ENCODE results near the gene INO80D.
"Not testable (repeated sequence)": the region's sequence is repeated elsewhere in the genome, so short reads cannot be mapped to it uniquely, and the experiment has no call there.

Gene INO80D

DNA sequence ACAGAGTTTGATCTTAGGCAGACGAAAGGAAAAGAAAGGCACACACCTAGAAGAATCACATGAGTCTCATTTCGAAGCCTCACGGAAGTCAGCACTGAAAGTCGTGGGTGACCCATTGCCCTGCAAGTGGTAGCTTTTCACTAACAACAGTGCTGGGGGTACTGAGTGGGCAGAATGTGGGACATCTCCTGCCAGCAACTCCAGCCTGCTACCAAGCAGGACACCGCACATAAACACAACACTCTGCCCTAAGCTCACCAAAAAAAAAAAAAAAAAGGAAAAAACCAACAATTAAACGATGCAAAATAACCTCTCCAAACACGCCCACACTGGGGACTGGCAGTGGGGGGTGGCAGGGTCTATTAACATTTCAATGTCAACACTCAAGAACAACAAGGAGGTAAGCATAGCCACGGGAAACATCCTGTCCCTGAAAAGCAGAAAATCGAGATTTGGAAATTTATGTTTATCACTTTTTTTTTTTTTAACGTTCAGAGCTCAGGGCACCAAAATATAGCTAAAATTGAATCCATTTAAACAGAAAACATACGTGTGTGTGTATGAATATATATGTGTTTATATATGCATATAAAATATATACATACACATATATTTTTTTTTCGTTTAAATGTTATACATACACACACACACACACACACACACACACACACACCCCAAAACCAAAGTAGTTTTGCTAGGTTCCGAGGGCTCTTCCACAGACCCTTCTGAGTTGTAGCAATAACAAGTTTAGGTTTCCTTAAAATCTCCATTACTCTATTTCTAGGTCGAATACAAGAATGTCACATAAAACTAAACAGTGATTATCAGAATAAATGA lies 2.2 kb downstream of the INO80D start:
- in situ Hi-C loops (cut with HindIII; ENCODE audit: low sequenced_read_pairs) = no loop called here

GRCh38 chr2:206082298-206082843 lies 3.6 kb downstream of the INO80D start:
- in situ Hi-C loops (cut with HindIII; ENCODE audit: low sequenced_read_pairs) = no loop called here
- no peak overlapping the region for H3K4me3 ChIP-seq (ENCODE audit: low read depth, low read length)
- TF ChIP-seq, protein P1, sequence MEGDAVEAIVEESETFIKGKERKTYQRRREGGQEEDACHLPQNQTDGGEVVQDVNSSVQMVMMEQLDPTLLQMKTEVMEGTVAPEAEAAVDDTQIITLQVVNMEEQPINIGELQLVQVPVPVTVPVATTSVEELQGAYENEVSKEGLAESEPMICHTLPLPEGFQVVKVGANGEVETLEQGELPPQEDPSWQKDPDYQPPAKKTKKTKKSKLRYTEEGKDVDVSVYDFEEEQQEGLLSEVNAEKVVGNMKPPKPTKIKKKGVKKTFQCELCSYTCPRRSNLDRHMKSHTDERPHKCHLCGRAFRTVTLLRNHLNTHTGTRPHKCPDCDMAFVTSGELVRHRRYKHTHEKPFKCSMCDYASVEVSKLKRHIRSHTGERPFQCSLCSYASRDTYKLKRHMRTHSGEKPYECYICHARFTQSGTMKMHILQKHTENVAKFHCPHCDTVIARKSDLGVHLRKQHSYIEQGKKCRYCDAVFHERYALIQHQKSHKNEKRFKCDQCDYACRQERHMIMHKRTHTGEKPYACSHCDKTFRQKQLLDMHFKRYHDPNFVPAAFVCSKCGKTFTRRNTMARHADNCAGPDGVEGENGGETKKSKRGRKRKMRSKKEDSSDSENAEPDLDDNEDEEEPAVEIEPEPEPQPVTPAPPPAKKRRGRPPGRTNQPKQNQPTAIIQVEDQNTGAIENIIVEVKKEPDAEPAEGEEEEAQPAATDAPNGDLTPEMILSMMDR (IDR thresholded peaks at IDR 0.05; ENCODE audit: low read depth, low read length, missing control alignments) = no peak
- DNase-seq (ENCODE audit: low read depth) = no peak

More for the DNA sequence above, 2.2 kb downstream of the INO80D start:
- peak overlapping the region; percentile 83 for H3K4me3 ChIP-seq (ENCODE audit: low read depth, low read length)
- no peak for DNase-seq (ENCODE audit: low read depth)
- TF ChIP-seq, protein P1 (IDR thresholded peaks at IDR 0.05; ENCODE audit: low read depth, low read length, missing control alignments) = no peak

GRCh38 chr2:206080927-206081326 lies 5.0 kb downstream of the INO80D start:
- H3K4me3 ChIP-seq (ENCODE audit: low read depth, low read length) = no peak overlapping the region
- TF ChIP-seq, protein P1 (IDR thresholded peaks at IDR 0.05; ENCODE audit: low read depth, low read length, missing control alignments) = no peak
- in situ Hi-C loops (cut with HindIII; ENCODE audit: low sequenced_read_pairs) = no loop called here
- no peak for DNase-seq (ENCODE audit: low read depth)

DNA sequence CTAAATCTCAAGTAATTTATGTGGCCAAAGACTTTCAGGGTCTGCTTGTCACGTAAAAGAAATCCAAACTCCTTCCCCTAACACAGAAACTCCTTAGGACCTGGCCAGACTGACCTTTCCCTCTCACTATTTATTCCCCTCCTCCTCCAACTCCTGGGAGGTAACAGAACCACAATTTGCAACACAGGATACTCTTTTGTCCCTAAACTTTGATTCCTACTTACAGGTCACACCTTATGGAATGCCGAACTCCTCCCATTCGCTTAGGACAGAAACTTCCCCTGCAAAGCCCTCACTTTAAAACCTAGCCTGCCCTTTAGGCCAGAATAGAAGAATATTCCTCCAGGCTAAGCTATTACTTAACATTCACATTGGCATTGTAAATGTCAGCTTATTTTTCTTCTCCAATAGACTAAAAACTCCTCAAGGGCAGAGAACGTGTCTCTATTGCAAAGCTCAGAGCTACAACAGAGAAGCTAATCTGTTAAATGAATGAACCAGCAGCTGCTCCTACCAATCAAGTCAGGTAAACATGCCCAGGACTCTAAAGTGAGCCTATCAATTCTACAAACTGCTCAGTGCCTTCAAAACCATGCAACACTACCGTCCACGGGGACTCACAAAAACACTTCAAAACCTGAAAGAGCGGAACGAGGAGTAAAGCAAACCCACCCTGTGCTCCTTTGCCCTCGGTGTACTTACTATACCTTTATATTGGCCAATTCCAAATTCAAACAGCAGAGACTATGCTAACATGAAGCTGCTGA lies 6.1 kb downstream of the INO80D start:
- DNase-seq (ENCODE audit: low read depth) = no peak
- in situ Hi-C loops (cut with HindIII; ENCODE audit: low sequenced_read_pairs) = no loop called here
- H3K4me3 ChIP-seq (ENCODE audit: low read depth, low read length) = no peak overlapping the region
- TF ChIP-seq, protein P1 (IDR thresholded peaks at IDR 0.05; ENCODE audit: low read depth, low read length, missing control alignments) = no peak

DNA sequence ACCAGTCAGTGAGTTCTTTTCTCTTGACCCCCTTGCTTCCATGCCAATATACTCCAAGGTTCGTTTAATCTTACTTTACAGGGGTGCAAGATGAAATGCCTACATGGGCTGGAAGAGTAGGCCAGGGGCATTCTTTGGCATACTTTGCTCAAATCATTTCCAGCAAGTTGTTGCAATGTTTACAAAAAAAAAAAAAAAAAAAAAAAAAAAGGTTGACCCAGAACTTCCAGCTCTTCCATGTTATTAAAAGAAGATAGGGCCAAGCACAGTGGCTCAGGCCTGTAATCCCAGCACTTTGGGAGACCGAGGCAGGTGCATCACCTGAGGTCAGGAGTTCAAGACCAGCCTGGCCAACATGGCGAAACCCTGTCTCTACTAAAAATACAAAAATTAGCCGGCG lies 8.1 kb downstream of the INO80D start:
- DNase-seq (ENCODE audit: low read depth); H3K4me3 ChIP-seq (ENCODE audit: low read depth, low read length); in situ Hi-C loops (cut with HindIII; ENCODE audit: low sequenced_read_pairs): not testable (repeated sequence)

- no peak overlapping the region for H3K4me3 ChIP-seq (ENCODE audit: low read depth, low read length)
- in situ Hi-C loops (cut with HindIII; ENCODE audit: low sequenced_read_pairs) = no loop called here
- DNase-seq (ENCODE audit: low read depth) = no peak
- TF ChIP-seq, protein P1 (IDR thresholded peaks at IDR 0.05; ENCODE audit: low read depth, low read length, missing control alignments) = no peak
Measured at GRCh38 chr2:206075113-206075512, 10.9 kb downstream of the INO80D start.

Data from astrocyte of the cerebellum (primary cell).